Hematopoietic multipotent progenitor cell treated with erythropoietin and hydrocortisone succinate and interleukin-3 and kit ligand, for 6 days (in vitro differentiated cells): ENCODE results near the gene RALGAPA2.

Experiments
- DNase-seq: peaks from one replicate; pipeline ENCODE4 v3.0.0-alpha.2; 2015

RALGAPA2 gene

DNA sequence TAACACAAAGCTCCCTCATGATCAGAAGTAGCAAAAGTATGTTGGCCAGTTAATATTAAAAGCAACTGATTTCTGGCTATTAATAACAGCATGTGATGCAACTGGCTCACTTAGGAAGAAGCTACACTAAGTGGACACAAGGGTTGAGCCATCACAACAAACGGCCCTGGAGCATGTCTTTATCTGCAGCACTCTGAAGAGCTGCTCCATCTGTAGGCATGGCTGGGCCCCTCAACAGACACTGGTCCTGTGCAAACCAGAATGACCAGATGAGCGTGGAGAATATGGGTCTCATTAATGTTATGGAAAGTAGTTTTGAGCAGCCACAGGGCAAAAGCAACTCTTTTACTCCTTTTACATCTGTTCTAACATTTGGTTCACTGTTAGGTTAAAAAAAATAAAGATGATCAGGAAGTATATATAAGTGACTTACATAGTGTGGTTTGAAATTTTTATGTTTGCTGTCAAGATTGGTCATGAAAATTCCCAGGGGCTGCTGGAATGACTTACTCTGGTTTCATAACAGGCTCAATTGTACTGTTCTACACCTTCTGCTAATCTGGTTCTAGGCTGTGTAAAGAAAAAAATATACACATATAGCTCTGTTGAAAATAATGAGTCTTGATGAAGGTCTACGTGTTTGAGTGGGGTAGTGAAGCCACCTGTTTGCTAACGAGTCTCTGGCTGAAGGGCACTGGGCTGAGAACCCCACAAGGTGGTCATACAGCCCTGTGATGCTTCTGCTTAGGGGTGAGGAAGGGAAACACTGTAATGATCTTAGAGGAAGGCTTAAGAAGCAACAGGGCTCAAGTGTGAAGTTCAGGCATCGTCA is 286.4 kb downstream of the RALGAPA2 start:
- DNase-seq, result no peak

GRCh38 chr20:20423117-20423516 is 289.3 kb downstream of the RALGAPA2 start:
- DNase-seq, result no peak

GRCh38 chr20:20417876-20418676 is 294.4 kb downstream of the RALGAPA2 start:
- DNase-seq, result no peak

DNA sequence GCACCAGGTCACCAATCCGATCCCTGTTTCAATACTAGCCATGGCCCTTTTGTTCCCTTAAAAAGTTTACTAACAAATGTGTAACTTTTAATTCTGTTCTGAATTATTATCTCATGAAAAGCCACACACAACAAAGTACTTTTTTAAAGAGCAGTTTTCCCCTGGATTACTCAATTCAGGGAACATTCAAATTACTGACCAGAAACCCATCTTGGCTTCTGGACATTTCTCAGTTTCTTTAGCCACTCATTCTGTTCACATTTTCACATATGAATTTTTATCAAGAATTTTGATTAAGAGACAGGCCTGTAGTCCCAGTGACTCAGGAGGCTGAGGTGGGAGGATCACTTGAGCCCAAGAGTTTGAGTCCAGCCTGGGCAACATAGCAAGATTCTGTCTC is 297.1 kb downstream of the RALGAPA2 start:
- DNase-seq, result no peak

DNA sequence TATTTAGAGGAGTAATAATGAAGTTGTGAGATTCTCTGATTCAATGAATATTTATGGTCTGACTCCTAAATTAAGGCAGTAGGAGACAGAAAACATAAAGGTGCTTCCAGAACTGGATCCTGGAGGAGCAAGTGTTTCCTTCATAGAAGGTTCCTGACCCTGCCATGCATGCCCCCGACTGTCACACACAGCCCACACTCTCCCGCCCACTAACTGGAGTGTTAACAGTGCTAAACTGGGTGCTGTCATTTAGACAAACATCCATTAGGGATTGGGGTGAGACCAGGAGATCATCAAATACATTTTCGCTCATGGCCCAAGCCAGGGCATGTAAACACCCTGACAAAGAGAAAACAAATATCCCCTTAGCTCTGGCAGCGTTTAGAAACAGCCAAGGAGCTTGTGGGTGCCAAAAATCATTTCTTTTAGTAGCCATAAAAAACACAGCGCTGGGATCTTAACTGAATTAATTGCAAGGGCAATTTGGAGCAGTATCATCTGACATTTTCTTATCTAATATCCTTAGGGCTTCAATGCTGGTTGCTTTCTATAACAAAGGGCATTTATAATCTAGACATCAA is 297.7 kb downstream of the RALGAPA2 start:
- no peak for DNase-seq

GRCh38 chr20:20413810-20414281 is 298.6 kb downstream of the RALGAPA2 start:
- no peak for DNase-seq

DNA sequence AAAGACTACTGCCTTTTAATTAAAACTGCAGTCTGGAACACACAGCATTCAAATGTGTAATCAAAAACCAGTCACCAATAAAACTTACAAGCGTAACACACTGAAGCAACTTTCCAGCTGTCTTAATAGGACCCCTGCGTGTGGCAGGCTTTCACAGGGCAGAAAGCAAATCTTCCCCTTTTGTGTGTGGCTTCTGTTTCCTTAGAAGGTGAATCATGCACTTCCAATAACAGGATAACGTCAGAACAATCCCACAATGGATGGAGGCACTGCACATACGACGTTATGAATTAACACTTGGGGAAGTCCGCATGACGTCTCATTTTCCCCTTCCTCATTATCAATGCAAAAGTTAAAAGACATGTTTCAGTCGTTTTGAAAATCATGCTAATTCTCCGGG is 299.7 kb downstream of the RALGAPA2 start:
- no peak for DNase-seq

GRCh38 chr20:20411836-20412235 is 300.6 kb downstream of the RALGAPA2 start:
- no peak for DNase-seq

DNA sequence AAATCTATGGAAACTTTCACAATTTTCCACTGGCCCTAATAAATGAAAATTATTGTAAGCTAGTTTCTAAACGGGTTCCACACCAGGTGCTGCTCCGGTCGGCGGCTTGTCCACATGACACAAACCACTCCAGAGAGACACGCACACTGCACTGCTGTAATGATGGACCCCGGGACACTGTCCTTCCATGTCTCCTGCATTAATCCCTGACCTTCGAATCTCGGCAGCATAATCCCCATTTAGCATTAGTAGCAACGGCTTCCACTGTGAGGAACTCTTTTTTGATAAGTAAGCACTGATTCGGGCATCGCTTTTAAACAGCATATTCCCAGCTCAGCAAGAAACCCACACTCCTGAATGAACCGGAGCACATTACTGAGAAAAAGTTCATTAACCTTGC is 301.0 kb downstream of the RALGAPA2 start:
- no peak for DNase-seq

- DNase-seq, result peak; percentile 78
Measured at GRCh38 chr20:20410678-20411077, 301.8 kb downstream of the RALGAPA2 start.

DNA sequence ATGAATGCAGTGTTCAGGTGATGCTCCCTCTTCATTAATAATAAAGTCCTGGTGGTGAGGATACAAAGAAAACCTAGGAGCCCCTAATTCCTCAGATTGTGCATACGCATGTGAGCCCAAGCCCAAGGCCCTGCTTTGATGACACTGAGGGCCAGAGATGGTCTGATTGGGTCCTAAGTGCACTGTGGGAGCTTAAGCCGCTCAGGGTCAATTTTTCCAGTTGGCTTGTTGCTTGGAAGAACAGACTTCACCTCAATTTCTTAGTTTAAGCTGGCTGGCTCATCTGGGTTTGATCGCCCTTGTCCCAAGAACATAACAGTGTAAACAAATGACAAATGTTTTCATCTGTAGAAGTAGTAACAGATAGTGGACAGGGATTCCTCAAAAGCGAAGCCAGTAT is 303.1 kb downstream of the RALGAPA2 start:
- no peak for DNase-seq

- DNase-seq, result peak; percentile 19
Measured at GRCh38 chr20:20407891-20408805, 304.3 kb downstream of the RALGAPA2 start.

- no peak for DNase-seq
Measured at GRCh38 chr20:20406306-20406705, 306.1 kb downstream of the RALGAPA2 start.

GRCh38 chr20:20405623-20406022 is 306.8 kb downstream of the RALGAPA2 start:
- DNase-seq, result no peak

- DNase-seq, result no peak
Measured at GRCh38 chr20:20404633-20405032, 307.8 kb downstream of the RALGAPA2 start.

DNA sequence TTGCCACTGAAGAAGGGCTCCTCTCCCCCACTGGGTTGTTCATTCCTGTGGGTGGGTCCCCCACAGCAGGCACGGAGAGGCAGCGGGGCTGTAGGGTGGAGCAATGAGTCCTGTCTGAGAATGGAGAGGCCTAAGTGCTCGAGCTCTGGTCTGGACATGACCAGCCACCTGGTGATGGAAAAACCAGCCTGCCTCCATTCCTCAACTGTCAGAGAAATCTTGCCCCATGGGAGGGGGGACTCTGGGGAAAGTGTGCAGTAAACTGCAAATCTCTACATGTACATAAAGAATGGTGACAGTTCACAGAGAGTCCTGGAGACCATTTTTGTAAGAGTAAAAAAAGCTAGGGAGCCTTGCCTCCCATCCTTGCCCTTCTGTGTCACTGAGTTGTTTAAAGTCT is 310.5 kb downstream of the RALGAPA2 start:
- DNase-seq, result no peak

DNA sequence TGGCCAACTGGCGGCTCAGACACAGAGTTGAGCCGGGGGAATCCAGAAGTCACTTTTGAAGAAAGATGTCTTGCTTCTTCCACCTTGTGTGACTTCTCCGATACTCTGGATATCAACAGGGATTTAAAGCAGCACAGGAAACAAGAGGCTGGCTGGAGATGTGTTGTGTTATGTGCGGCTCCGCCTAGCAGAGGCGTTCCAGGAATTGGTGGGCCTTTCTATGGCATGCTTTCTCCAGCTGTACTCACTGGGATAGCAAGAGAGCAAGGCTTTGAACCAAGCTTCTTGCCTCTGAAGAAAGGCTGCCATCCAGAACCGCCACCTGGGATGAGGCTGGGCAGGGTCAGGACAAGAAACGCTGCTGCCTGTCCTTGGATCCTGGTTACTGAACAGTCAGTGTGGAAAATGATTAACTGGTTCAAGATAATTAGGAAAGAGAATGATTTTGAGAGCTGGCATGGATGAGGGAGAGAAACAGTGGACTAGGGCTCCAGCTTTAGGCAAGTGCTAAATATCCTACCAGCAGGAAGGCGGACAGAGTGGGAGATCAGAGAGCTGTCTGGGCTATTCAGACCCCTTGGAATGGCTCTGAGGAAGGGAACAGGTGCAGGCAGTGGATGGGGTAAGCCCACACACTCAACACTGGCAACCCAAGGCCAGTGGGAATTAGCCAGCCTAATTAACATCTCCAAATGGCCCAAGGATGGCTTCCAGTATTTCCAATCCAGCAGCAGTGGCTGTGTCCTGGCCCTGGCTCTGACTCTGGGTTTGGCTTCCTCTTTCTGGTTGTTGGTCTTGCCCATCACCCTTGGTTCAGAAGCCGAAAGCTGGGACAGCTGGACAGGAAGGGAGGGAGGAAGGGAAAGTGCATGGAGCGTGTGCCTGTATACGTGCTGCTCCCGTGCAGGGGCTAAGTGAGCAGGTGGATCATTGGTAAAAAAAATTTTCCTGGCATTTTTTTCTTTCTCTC is 312.6 kb downstream of the RALGAPA2 start:
- no peak for DNase-seq

DNA sequence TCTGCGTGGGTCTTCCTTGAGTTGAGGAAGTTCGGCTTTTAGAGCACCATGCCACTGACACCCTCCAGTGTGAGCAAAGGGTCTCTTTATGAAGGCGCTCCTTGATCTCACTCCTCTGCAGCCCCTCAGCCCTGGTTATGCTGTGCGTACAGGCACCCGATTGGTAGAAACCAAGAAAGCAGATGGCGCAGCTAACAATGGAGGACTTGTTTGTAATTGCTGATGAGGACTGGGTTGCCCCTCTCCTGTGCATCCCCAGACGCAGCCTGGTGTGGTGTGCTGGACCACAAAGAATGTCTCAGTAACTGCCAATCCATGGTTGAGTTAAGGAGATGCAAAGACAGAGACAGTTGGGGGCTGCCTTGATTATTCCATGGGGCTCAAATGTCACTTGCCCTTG is 314.3 kb downstream of the RALGAPA2 start:
- no peak for DNase-seq

GRCh38 chr20:20396794-20397193 is 315.6 kb downstream of the RALGAPA2 start:
- no peak for DNase-seq

DNA sequence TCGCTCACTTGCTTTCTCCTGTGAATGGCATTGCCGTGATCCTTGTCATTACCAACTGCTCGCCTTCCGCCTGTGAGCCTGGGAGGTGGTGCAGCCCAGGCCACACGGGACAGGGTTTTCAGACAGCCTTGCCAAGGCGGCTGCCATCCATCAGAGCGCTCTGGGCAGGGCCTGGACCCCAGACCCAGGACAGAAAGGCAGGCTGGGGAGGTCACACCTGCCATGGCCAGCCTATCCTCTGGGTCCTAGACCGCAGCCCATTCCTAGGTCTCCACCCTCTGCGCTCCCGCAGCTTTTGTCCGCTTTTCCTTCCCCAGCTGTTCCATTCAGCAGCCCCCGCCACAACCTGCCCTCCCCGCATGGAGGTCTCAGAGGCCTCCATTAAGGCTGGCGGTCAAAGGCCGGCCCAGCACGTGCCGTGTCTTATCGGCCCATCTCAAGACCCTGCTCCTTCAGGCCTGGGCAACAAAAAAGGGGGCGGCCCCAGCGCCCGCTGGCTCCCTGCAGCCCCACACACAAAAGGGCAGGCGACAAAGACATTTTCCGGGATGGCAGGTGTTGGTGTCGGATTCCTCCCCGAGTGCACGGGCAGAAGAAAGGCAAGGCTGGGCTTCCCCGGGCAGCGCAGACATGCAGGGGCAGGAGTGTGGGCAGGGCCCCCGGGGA is 316.4 kb downstream of the RALGAPA2 start:
- DNase-seq, result no peak

GRCh38 chr20:20395087-20395486 is 317.4 kb downstream of the RALGAPA2 start:
- no peak for DNase-seq
